Endothelial cell of umbilical vein (primary cell): ENCODE results near the gene IL12A. TPM values are rescaled to one million over a fixed set of nuclear protein-coding genes. Genes with fewer than 3 reads are reported as not detected.

Experiments used
- BruUV-seq: library from RNA; stranded (reverse); fragments of 400-500 nt; replicated peaks from 2 replicates; lab custom pipeline; 2021; lab: Mats Ljungman, UMichigan
- CTCF ChIA-PET: fragments of 300-600, 350-600 bp; sonication (Branson Sonifier 250); formaldehyde crosslinking; loops from one replicate; lab custom pipeline; 2021; ENCODE audit warnings: antibody characterized with exemption, inconsistent platforms; lab: Charles Lee
- POLR2A ChIA-PET: fragments of 300-600, 350-600 bp; sonication (Branson Sonifier 250); formaldehyde crosslinking; loops from one replicate; lab custom pipeline; 2021; ENCODE audit warnings: antibody characterized with exemption, inconsistent platforms; lab: Charles Lee
- DNase-seq: peaks from one replicate; pipeline ENCODE4 v3.0.0-alpha.2; 2011; ENCODE audit warnings: low read depth, low spot score
- FAIRE-seq: peaks from 2 replicates; lab custom pipeline; 2011; peaks lifted over from hg19 to GRCh38; lab: Jason Lieb, UNC
- H2AFZ ChIP-seq: 2 replicates; pipeline ENCODE4 v1.6.0; 2012; ENCODE audit warnings: low read depth, low read length, control low read depth, inconsistent platforms
- H3K27ac ChIP-seq: 2 replicates; pipeline ENCODE4 v1.5.1; 2011; ENCODE audit warnings: low read depth, mild to moderate bottlenecking, control low read depth, low read length, moderate library complexity; ENCODE audit not compliant: insufficient read depth
- H3K27me3 ChIP-seq, 2 experiments: 2 replicates each; pipeline versions ENCODE4 v1.6.0 to v1.6.1; 2011; ENCODE audit warnings: low read length in 2 of 2, mixed read lengths in 1 of 2; ENCODE audit not compliant: control insufficient read depth in 2 of 2, insufficient read depth in 2 of 2
- H3K36me3 ChIP-seq, 2 experiments: 2 replicates in 1 of 2; 3 replicates in 1 of 2; pipeline ENCODE4 v1.5.1; 2011; ENCODE audit warnings: low read length in 2 of 2, mild to moderate bottlenecking in 1 of 2, moderate library complexity in 1 of 2; ENCODE audit not compliant: control insufficient read depth in 2 of 2, insufficient read depth in 2 of 2; ENCODE audit errors: extremely low read depth in 1 of 2
- H3K4me1 ChIP-seq: 3 replicates; pipeline ENCODE4 v1.5.1; 2011; ENCODE audit warnings: mild to moderate bottlenecking, low read length; ENCODE audit not compliant: control insufficient read depth, insufficient read depth; ENCODE audit errors: extremely low read depth
- H3K4me2 ChIP-seq: 2 replicates; pipeline ENCODE4 v1.6.1; 2011; ENCODE audit warnings: low read length, control low read depth, mixed read lengths; ENCODE audit not compliant: insufficient read depth
- H3K4me3 ChIP-seq, 3 experiments: fragments of 200-600 bp in 1 of 3; sonication (generic), shearing (Covaris generic) in 1 of 3; replicated peaks in 1 of 3; 2 replicates each; pipeline ENCODE4 v1.5.1; 2011 to 2016; ENCODE audit warnings: control low read depth in 3 of 3, low read length in 3 of 3, mild to moderate bottlenecking in 2 of 3, inconsistent platforms in 1 of 3, low read depth in 1 of 3, moderate library complexity in 1 of 3; ENCODE audit not compliant: insufficient read depth in 1 of 3
- H3K79me2 ChIP-seq: 2 replicates; pipeline ENCODE4 v1.6.0; 2012; ENCODE audit warnings: low read length, inconsistent platforms; ENCODE audit not compliant: control insufficient read depth, insufficient read depth
- H3K9ac ChIP-seq: replicated peaks from 2 replicates; pipeline ENCODE3; 2011; ENCODE audit warnings: low read length, control low read depth; ENCODE audit not compliant: insufficient read depth; ENCODE audit errors: extremely low read depth
- H3K9me1 ChIP-seq: replicated peaks from 3 replicates; pipeline ENCODE4 v1.6.0; 2011; ENCODE audit warnings: mild to moderate bottlenecking, low read length; ENCODE audit not compliant: control insufficient read depth, insufficient read depth; ENCODE audit errors: extremely low read depth
- H3K9me3 ChIP-seq: replicated peaks from 2 replicates; pipeline ENCODE4 v1.5.1; 2012; ENCODE audit warnings: low read length, inconsistent platforms; ENCODE audit not compliant: control insufficient read depth, insufficient read depth
- H4K20me1 ChIP-seq: replicated peaks from 2 replicates; pipeline ENCODE3; 2011; ENCODE audit warnings: mild to moderate bottlenecking, low read length; ENCODE audit not compliant: control insufficient read depth, insufficient read depth; ENCODE audit errors: extremely low read depth
- EZH2 ChIP-seq: IDR thresholded peaks from 2 replicates; pipeline ENCODE4 v1.6.1; 2012; ENCODE audit warnings: borderline replicate concordance, low read depth, mild to moderate bottlenecking, moderate library complexity, low read length, inconsistent platforms; ENCODE audit not compliant: severe bottlenecking
- FOS ChIP-seq: IDR thresholded peaks from 2 replicates; pipeline ENCODE4 v1.6.1; 2011; ENCODE audit warnings: mild to moderate bottlenecking, low read length, moderate library complexity, borderline replicate concordance; ENCODE audit not compliant: insufficient read depth
- GATA2 ChIP-seq: IDR thresholded peaks from 2 replicates; pipeline ENCODE4 v1.7.0; 2011; ENCODE audit warnings: low read depth, mild to moderate bottlenecking, moderate library complexity, mixed read lengths, low read length; ENCODE audit not compliant: insufficient read length, insufficient read depth
- JUN ChIP-seq: IDR thresholded peaks from 2 replicates; pipeline ENCODE4 v1.6.1; 2011; ENCODE audit warnings: borderline replicate concordance, low read depth; ENCODE audit not compliant: insufficient read length, insufficient read depth
- MYC ChIP-seq: IDR thresholded peaks from one replicate; pipeline ENCODE4 v1.6.1; 2011; ENCODE audit warnings: mild to moderate bottlenecking, low read depth, low read length
- POLR2A ChIP-seq: IDR thresholded peaks from 2 replicates; pipeline ENCODE4 v1.6.1; 2012; ENCODE audit warnings: low read depth, mild to moderate bottlenecking, control low read depth, low read length
- POLR2AphosphoS5 ChIP-seq: IDR thresholded peaks from 2 replicates; pipeline ENCODE4 v1.6.1; 2012; ENCODE audit warnings: low read depth, mild to moderate bottlenecking, control low read depth, low read length, moderate library complexity; ENCODE audit not compliant: insufficient read depth
- dilution Hi-C: fragments of 300-500 bp; cut with MboI; formaldehyde crosslinking; loops from one replicate; pipeline ENCODE4 v1.15.0; 2019; ENCODE audit warnings: low sequenced_read_pairs; ENCODE audit not compliant: extremely low pct_ligation_motif_present
- intact Hi-C: fragments of 100-400 bp; cut with micrococcal nuclease; formaldehyde crosslinking; loops from one replicate; pipeline ENCODE4 v1.10.0; 2022
- polyA plus RNA-seq, 4 experiments: library from polyadenylated mRNA; depleted of rRNA in 3 of 4; stranded (reverse) in 3 of 4; unstranded in 1 of 4; fragments of >200 nt; gene quantifications; 2 replicates each; pipeline versions ENCODE4 v1.2.1 to v1.2.3, GENCODE V29; 2011 to 2012; ENCODE audit warnings: missing spikeins in 1 of 4
- total RNA-seq: library from RNA; stranded (reverse); gene quantifications from 2 replicates; pipeline ENCODE4 v1.2.3, GENCODE V29; 2021
- TF ChIP-seq, protein P1 (sequence below), 2 donors: IDR thresholded peaks; 1 replicate in 1 of 2; 2 replicates in 1 of 2; pipeline ENCODE4 v1.5.1; 2011; ENCODE audit warnings: low read length in 2 of 2, mild to moderate bottlenecking in 2 of 2, moderate library complexity in 2 of 2, control low read depth in 1 of 2, inconsistent platforms in 1 of 2, low read depth in 1 of 2; ENCODE audit not compliant: insufficient read depth in 1 of 2; ENCODE audit errors: extremely low read depth in 1 of 2
- TF ChIP-seq, protein P2 (sequence below): IDR thresholded peaks from 2 replicates; pipeline ENCODE4 v1.6.1; 2011; ENCODE audit not compliant: insufficient read depth, insufficient read length

IL12A gene
- total and polyA plus RNA-seq, 2 donors (not counting 3 experiments of a cell fraction or from before 2014, with no cell fraction given) = 1.6 to 1.7 TPM

DNA sequence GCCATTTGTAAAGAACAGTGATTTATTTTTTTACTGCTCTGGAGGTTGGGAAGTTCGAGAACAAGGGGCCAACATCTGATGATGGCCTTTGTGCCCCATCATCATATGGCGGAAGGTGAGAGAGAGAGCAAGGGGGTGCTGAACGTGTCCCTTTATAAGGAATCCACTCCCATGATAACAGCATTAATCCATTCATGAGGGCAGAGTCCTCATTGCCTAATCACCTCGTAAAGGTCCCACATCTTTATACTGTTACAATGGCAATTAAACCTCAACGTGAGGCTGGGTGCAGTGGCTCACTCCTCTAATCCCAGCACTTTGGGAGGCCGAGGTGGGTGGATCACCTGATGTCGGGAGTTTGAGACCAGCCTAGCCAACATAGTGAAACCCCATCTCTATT lies 8.3 kb downstream of the IL12A start:
- Histone ChIP-seq H3K27me3 (no peaks in the 10 kb centered on the region), H4K20me1 (no peaks in the 10 kb centered on the region), H3K36me3 (no peaks in the 10 kb centered on the region), H2AFZ (no peak overlapping the region), H3K4me1 (peaks cover 7% of the 10 kb centered on the region), H3K9me3 (no peaks in the 10 kb centered on the region), H3K9me1 (no peaks in the 10 kb centered on the region), H3K4me3 (no peak overlapping the region), H3K4me2 (no peak overlapping the region), H3K27ac (no peak overlapping the region), H3K9ac (no peak overlapping the region), H3K79me2 (no peaks in the 10 kb centered on the region)
- DNase-seq (no peak), FAIRE-seq (no peak)
- ChIA-PET POLR2A (no interaction called here), CTCF (interaction anchor here (11.2 to 12.0 kb wide), 2 partner anchors 4 to 6 kb away, joined by 182 read pairs; partner anchors contain the start of gene IL12A)
- dilution Hi-C loops (no loop called here), intact Hi-C loops (no loop called here)
- BruUV-seq = no TSS peak
- no peak for TF ChIP-seq POLR2AphosphoS5
- TF ChIP-seq EZH2 = no peak
- TF ChIP-seq, protein P1, sequence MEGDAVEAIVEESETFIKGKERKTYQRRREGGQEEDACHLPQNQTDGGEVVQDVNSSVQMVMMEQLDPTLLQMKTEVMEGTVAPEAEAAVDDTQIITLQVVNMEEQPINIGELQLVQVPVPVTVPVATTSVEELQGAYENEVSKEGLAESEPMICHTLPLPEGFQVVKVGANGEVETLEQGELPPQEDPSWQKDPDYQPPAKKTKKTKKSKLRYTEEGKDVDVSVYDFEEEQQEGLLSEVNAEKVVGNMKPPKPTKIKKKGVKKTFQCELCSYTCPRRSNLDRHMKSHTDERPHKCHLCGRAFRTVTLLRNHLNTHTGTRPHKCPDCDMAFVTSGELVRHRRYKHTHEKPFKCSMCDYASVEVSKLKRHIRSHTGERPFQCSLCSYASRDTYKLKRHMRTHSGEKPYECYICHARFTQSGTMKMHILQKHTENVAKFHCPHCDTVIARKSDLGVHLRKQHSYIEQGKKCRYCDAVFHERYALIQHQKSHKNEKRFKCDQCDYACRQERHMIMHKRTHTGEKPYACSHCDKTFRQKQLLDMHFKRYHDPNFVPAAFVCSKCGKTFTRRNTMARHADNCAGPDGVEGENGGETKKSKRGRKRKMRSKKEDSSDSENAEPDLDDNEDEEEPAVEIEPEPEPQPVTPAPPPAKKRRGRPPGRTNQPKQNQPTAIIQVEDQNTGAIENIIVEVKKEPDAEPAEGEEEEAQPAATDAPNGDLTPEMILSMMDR (IDR thresholded peaks at IDR 0.05; ENCODE audit: extremely low read depth in 1 of 2, insufficient read depth in 1 of 2, low read depth in 1 of 2, low read length in 2 of 2) = no peak
- TF ChIP-seq, protein P2, sequence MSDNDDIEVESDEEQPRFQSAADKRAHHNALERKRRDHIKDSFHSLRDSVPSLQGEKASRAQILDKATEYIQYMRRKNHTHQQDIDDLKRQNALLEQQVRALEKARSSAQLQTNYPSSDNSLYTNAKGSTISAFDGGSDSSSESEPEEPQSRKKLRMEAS = no peak
- no peak for TF ChIP-seq MYC
- no peak for TF ChIP-seq JUN
- TF ChIP-seq GATA2 = no peak
- TF ChIP-seq POLR2A = no peak
- TF ChIP-seq FOS = no peak
